K562 (cell line): ENCODE results near the gene ABHD14A. TPM values are rescaled to one million over a fixed set of nuclear protein-coding genes. Genes with fewer than 3 reads are reported as not detected.

ENCODE experiments used
- ATAC-seq: fragments of 200-7000 bp; cut with Tn5 transposase; 3 replicates; pipeline ENCODE4 v1.9.1; 2020; ENCODE audit warnings: moderate library complexity
- BruUV-seq: library from RNA; stranded (reverse); fragments of 400-500 nt; replicated peaks from 2 replicates; lab custom pipeline; 2021; lab: Mats Ljungman, UMichigan
- CTCF ChIA-PET: fragments of 300-600 bp; formaldehyde crosslinking; extraction: SDS; loops from one replicate; lab custom pipeline; 2021; ENCODE audit warnings: low intra/inter-chr PET ratio; lab: Yijun Ruan, JAX
- POLR2A ChIA-PET: fragments of 300-600, 350-650 bp; sonication (Branson Sonifier 250); formaldehyde crosslinking; extraction: SDS; loops from one replicate; lab custom pipeline; 2021; ENCODE audit warnings: antibody characterized with exemption, inconsistent platforms; lab: Yijun Ruan, JAX
- DNase-seq, 4 experiments: peaks; one replicate each; pipeline versions ENCODE4 v3.0.0 to v3.0.0-alpha.2; 2011 to 2018; ENCODE audit warnings: low spot score in 3 of 4, mixed read lengths in 3 of 4; ENCODE audit errors: extremely low read depth in 1 of 4
- FAIRE-seq: peaks from 2 replicates; lab custom pipeline; 2011; peaks lifted over from hg19 to GRCh38; lab: Jason Lieb, UNC
- H2AFZ ChIP-seq: 2 replicates; pipeline ENCODE4 v1.6.0; 2011; ENCODE audit warnings: low read depth, low read length, control low read depth, inconsistent platforms
- H3K27ac ChIP-seq: fragments of 200-600 bp; 3 replicates; pipeline ENCODE4 v1.8.0; 2011; ENCODE audit warnings: low read depth, mild to moderate bottlenecking, control low read depth, inconsistent platforms, low read length, moderate library complexity, mixed read lengths; ENCODE audit errors: extremely low read depth
- H3K27me3 ChIP-seq, 2 experiments: fragments of 300-600 bp in 1 of 2; 2 replicates in 1 of 2; 3 replicates in 1 of 2; pipeline versions ENCODE4 v1.6.0 to v1.8.0; 2011; ENCODE audit warnings: inconsistent platforms in 2 of 2, low read length in 2 of 2, mild to moderate bottlenecking in 1 of 2, mixed read lengths in 1 of 2, moderate library complexity in 1 of 2; ENCODE audit not compliant: control insufficient read depth in 2 of 2, insufficient read depth in 2 of 2
- H3K36me3 ChIP-seq: fragments of 300-600 bp; 3 replicates; pipeline ENCODE4 v1.8.0; 2011; ENCODE audit warnings: mild to moderate bottlenecking, low read length, inconsistent platforms; ENCODE audit not compliant: control insufficient read depth, insufficient read depth
- H3K4me1 ChIP-seq, 2 experiments: fragments of 200-600 bp in 1 of 2; replicated peaks in 1 of 2; 2 replicates in 1 of 2; 3 replicates in 1 of 2; pipeline versions ENCODE4 v1.5.1 to v1.8.0; 2011; ENCODE audit warnings: inconsistent platforms in 2 of 2, low read length in 2 of 2, mild to moderate bottlenecking in 1 of 2, mixed read lengths in 1 of 2, moderate library complexity in 1 of 2; ENCODE audit not compliant: control insufficient read depth in 2 of 2, insufficient read depth in 2 of 2
- H3K4me2 ChIP-seq: 2 replicates; pipeline ENCODE4 v1.6.1; 2011; ENCODE audit warnings: low read length, control low read depth, inconsistent platforms, mixed read lengths; ENCODE audit not compliant: insufficient read depth
- H3K4me3 ChIP-seq: fragments of 200-600 bp; sonication (generic), shearing (Covaris generic); 2 replicates; pipeline ENCODE4 v1.5.1; 2016; ENCODE audit warnings: control low read depth, inconsistent platforms
- H3K79me2 ChIP-seq: fragments of 200-600 bp; 3 replicates; pipeline ENCODE4 v1.8.0; 2011; ENCODE audit warnings: low read length, inconsistent platforms; ENCODE audit not compliant: control insufficient read depth, insufficient read depth
- H3K9ac ChIP-seq, 2 experiments: 2 replicates each; pipeline versions ENCODE4 v1.6.0 to v1.6.1; 2011; ENCODE audit warnings: low read depth in 2 of 2, low read length in 2 of 2, control low read depth in 1 of 2, inconsistent platforms in 1 of 2, mild to moderate bottlenecking in 1 of 2, mixed read lengths in 1 of 2; ENCODE audit not compliant: insufficient read depth in 1 of 2
- H3K9me1 ChIP-seq: one replicate; pipeline ENCODE4 v1.6.0; 2011; ENCODE audit warnings: inconsistent platforms, mild to moderate bottlenecking, low read length, moderate library complexity; ENCODE audit not compliant: control insufficient read depth, insufficient read depth
- H3K9me3 ChIP-seq: replicated peaks from 2 replicates; pipeline ENCODE4 v1.5.1; 2011; ENCODE audit warnings: low read depth, low read length, inconsistent platforms; ENCODE audit not compliant: control insufficient read depth, insufficient read depth
- H4K20me1 ChIP-seq: replicated peaks from 2 replicates; pipeline ENCODE4 v1.6.1; 2011; ENCODE audit warnings: low read length, inconsistent platforms, mixed read lengths; ENCODE audit not compliant: control insufficient read depth, insufficient read depth
- HEY1 ChIP-seq: fragments of 250-450 bp; sonication (Bioruptor Pico); IDR thresholded peaks from 2 replicates; pipeline ENCODE4 v1.5.0; 2020; ENCODE audit warnings: mild to moderate bottlenecking, moderate library complexity, borderline replicate concordance
- NBN ChIP-seq: fragments of 450-650 bp; IDR thresholded peaks from 2 replicates; pipeline ENCODE4 v1.6.1; 2016; ENCODE audit warnings: low read depth, mild to moderate bottlenecking
- ZC3H11A ChIP-seq: IDR thresholded peaks from 2 replicates; pipeline ENCODE4 v1.6.1; 2012; ENCODE audit warnings: low read depth, low read length, improper control_type of control experiment
- WGBS: fragments of 100-300 bp; shearing (Covaris generic); methylation state at CpG from one replicate; pipeline ENCODE4 v1.1.6; 2016; ENCODE audit warnings: low coverage, mixed read lengths; ENCODE audit not compliant: insufficient coverage; ENCODE audit errors: missing lambda C conversion rate; 5-methylcytosine and 5-hydroxymethylcytosine counted together
- in situ Hi-C: fragments of 300-500 bp; cut with MboI; formaldehyde crosslinking; loops from 4 replicates; pipeline ENCODE4 v1.15.0; 2018; ENCODE audit warnings: inconsistent platforms, mixed read lengths
- intact Hi-C: fragments of 100-400 bp; cut with micrococcal nuclease; formaldehyde crosslinking; loops from 2 replicates; pipeline ENCODE4 v1.14.2; 2022
- polyA plus RNA-seq, 8 experiments: library from polyadenylated mRNA; depleted of rRNA in 4 of 8; stranded (reverse) in 5 of 8; unstranded in 3 of 8; fragments of >200 nt; fragmentation: Nextera tagmentation in 2 of 8; fragmentation: Illumina TruSeq in 1 of 8; extraction: Ambion mirVana in 2 of 8; extraction: Trizol in 1 of 8; gene quantifications; 2 replicates each; pipeline versions ENCODE4 v1.2.1 to v1.2.3, GENCODE V29; 2011 to 2014; ENCODE audit warnings: inconsistent platforms in 1 of 8, missing spikeins in 1 of 8
- total RNA-seq, 7 experiments: library from RNA; depleted of rRNA in 6 of 7; stranded (reverse); fragments of >200 nt in 6 of 7; fragmentation: Illumina TruSeq in 2 of 7; extraction: Trizol in 2 of 7; gene quantifications; 2 replicates each; pipeline versions ENCODE4 v1.2.1 to v1.2.3, GENCODE V29; 2011 to 2021; ENCODE audit warnings: low replicate concordance in 1 of 7

Gene ABHD14A
- total and polyA plus RNA-seq, 9 of the 15 experiments (the other 6 are each of a cell fraction or from before 2014, with no cell fraction given): 0.90 to 10.5 (median 8.3) TPM

- H3K36me3 ChIP-seq: no peaks in the 10 kb centered on the region
- no peaks in the 10 kb centered on the region for H3K27me3 ChIP-seq
- ATAC-seq (no peak), DNase-seq (no peak), FAIRE-seq (no peak)
- no peak overlapping the region for H3K27ac ChIP-seq
- H3K79me2 ChIP-seq: no peaks in the 10 kb centered on the region
- ChIA-PET CTCF (no interaction called here), POLR2A (no interaction called here)
- no TSS peak for BruUV-seq
- no peaks in the 10 kb centered on the region for H4K20me1 ChIP-seq
- H2AFZ ChIP-seq: no peak overlapping the region
- no peak for TF ChIP-seq NBN
- intact Hi-C loops (no loop called here), in situ Hi-C loops (loop anchor here (25.0 kb wide), 1 partner anchor 362 kb away; no protein-coding TSS in a partner anchor)
- H3K4me3 ChIP-seq: no peak overlapping the region
- H3K9me3 ChIP-seq: no peaks in the 10 kb centered on the region
- 66% methylated on average over 6 of the region's 6 CpGs for WGBS
- H3K4me1 ChIP-seq: peaks cover 30 to 34% of the 10 kb centered on the region in 2 experiments
- no peak overlapping the region for H3K4me2 ChIP-seq
- H3K9ac ChIP-seq: no peak overlapping the region
- H3K9me1 ChIP-seq: no peaks in the 10 kb centered on the region
These were observed 50.0 kb downstream of the ABHD14A start for GRCh38 chr3:52024765-52025452.

GRCh38 chr3:52025453-52025852 lies 50.6 kb downstream of the ABHD14A start:
- WGBS: 28% methylated on average over 5 of the region's 7 CpGs

More at GRCh38 chr3:52025453-52025852, 50.6 kb downstream of the ABHD14A start:
- no TSS peak for BruUV-seq
- Histone ChIP-seq H3K4me1 (peaks cover 27 to 33% of the 10 kb centered on the region in 2 experiments), H3K9me3 (no peaks in the 10 kb centered on the region), H3K9ac (no peak overlapping the region), H4K20me1 (no peaks in the 10 kb centered on the region), H3K9me1 (no peaks in the 10 kb centered on the region), H3K36me3 (no peaks in the 10 kb centered on the region), H3K79me2 (no peaks in the 10 kb centered on the region), H2AFZ (no peak overlapping the region), H3K4me2 (no peak overlapping the region), H3K4me3 (no peak overlapping the region), H3K27me3 (no peaks in the 10 kb centered on the region), H3K27ac (no peak overlapping the region)
- TF ChIP-seq ZC3H11A (no peak), HEY1 (CRISPR knock-in tag) (no peak)
- no peak for DNase-seq
- ChIA-PET CTCF (no interaction called here), POLR2A (no interaction called here)
- in situ Hi-C loops: no loop called here
- intact Hi-C loops: no loop called here
- FAIRE-seq: no peak
- ATAC-seq: no peak
